GM21576 (cell line): ENCODE data around the gene KDR.

Source experiments
- ATAC-seq: cut with Tn5 transposase; IDR thresholded peaks from one replicate; pipeline ENCODE4 v1.9.1; 2021; ENCODE audit warnings: mild to moderate bottlenecking, moderate library complexity; ENCODE audit not compliant: unreplicated experiment

Gene KDR

GRCh38 chr4:55125087-55125721, at the start of gene KDR:
Gene KDR, minus strand, starts transcription at chr4:55125595. Its CDS starts 302 bp downstream, at chr4:55125293.
- ATAC-seq, result no peak

DNA sequence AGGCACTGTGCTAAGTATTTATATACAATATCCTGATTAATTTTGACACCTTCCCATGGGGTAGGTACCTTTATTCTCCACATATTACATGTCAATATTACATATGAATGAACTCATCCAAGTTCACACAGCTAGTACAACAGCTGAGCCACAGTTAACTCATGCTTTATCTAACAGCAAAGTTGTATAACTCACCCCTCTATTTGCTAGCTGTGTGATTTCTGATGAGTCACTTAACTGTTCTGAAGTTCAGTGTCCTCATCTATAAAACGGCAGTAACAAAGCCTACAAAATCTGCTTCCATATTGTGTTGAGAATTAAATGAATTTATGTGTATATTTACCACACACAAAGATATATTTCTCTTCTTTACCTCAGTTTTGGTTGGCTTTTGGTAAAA, 48.2 kb upstream of the KDR start:
- no peak for ATAC-seq

DNA sequence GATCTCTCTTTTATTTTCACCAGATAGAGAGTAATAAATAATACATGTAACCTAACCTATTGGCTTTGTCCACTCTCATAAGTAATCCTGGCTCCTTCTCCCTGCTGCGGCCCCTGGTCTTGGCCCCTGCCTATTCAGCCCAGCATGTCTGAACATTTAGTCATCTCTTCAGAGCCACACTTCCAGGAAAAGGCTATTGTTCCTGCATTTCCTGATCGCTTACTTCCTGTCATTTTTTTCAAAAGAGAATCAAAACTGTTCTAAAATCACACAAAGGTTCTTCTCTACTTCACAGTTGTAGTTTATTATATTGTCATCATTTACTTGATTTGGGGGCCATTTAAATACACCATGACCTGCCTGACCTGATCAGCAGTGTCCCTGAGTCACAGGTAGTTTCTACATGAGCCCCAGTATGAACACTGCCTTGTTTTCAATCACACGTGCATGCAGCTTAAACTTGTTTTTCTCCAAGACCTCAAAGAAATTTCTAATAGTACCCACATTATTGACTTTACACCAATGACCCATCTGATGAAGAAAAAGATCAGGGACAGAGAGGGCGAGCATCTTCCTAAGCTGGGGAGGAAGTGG, 47.4 kb upstream of the KDR start:
- no peak for ATAC-seq

DNA sequence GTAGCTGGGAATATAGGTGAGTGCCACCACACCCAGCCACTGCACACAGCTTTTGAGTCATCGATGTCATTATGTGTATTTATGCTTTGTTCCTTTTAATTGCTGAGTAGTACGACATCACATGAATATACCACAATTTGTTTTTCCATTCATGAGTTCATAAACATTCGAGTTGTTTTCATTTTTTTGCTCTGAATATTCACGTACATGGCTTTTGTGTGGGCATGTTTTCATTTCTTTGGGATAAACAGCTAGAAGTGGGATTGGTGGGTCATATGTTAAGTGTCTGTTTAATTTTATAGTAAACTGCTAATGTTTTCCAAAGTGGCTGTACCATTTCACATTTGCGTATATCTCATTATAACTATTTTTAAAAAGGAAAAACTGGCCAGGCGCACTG, 45.1 kb upstream of the KDR start:
- no peak for ATAC-seq

- no peak for ATAC-seq
These were observed 44.1 kb upstream of the KDR start for GRCh38 chr4:55169352-55169961.

DNA sequence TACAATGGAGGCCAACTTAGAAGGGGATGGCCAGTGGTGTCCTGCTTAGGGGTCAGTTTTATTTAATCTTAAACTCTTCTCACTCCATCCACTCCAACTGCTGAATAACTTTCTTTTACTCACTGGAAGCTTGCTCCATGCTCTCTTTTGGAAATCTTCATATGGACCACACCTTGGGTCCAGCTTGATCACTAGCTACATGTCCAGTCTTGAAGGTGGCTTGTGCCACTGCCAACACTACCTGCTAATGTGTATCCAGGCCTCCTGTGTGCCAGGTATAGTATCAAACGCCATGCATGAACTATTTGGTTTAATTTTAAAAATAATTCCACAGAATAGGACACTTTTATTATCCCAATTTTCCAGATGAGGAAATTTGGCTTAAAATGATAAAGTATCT, 37.0 kb upstream of the KDR start:
- no peak for ATAC-seq

GRCh38 chr4:55161739-55162138, 36.3 kb upstream of the KDR start:
- no peak for ATAC-seq

DNA sequence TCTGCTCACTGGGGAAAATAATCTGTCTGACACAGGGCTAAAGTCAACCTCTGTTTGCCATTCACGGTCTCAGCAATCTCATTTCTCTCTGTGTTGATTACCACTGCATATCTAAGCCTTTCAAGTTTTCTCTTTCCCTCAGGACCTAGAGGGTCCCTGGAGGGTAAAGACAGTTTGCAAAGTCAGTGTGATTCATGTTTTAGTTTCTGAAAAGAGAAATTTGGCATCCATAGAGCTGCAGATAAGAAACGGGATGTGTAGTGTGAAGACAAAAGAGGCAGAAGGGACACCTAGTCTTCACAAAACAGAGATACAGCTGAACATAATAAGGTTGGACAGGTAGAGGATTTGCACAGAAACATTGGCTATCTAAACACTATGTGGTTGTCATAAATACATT, 34.5 kb upstream of the KDR start:
- ATAC-seq, result no peak

DNA sequence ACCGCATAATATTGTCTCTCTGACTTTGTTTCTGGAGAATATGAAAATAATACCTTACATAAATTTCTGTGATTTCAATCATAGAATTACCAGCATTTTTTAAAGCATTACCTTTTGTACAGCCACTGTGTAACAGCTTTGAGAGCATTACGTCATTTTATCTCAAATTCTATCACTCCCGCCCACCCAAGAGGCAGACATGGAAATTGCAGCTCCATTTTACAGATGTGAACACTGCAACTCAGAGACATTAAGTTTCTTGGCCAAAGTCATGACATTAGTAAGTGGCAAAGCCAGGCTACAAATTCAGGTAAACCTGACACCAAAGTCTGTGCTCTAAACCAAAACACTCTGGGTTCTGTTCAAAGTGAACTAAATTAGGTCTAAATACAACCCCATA, 33.6 kb upstream of the KDR start:
- no peak for ATAC-seq

DNA sequence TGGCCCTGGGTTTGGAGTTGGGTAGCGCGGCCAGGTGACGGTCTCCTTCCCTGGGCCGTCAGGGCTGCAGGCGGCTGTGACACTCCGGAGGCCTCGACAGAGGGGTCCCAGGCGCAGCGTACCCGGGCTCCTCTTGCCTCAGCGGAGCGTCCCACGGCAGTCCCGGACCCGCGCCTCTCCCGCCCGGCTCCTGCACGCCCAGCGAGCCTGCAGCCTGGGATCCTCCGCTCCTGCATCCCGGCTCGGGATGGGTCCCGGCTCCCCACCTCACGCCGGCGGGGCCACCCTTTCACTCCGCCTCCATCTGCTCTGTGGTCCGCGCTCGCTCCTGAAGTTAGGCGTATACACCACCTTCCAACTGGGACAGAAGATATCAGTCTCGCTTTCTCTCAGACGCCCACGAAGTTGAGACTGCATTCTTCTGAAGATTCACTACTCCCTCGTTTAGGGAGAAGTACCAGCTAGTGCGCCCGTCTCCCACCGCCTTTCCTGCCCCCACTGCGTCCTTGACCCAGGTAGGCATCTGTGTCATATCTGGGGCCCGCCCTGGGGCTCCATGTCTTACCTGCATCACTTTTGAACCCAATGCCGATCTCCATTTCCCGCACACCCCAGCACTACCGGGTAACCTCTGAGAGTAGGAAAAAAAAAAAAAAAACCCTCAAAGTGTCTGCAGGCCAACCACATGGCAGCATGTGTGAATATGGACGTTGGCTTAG, 32.3 kb upstream of the KDR start:
- ATAC-seq, result no peak

GRCh38 chr4:55154933-55155332, 29.5 kb upstream of the KDR start:
- ATAC-seq, result no peak

GRCh38 chr4:55154290-55154880, 29.0 kb upstream of the KDR start:
- ATAC-seq, result no peak

- ATAC-seq, result no peak
These were observed 18.5 kb upstream of the KDR start for GRCh38 chr4:55143858-55144257.

GRCh38 chr4:55138367-55138766, 13.0 kb upstream of the KDR start:
- no peak for ATAC-seq

DNA sequence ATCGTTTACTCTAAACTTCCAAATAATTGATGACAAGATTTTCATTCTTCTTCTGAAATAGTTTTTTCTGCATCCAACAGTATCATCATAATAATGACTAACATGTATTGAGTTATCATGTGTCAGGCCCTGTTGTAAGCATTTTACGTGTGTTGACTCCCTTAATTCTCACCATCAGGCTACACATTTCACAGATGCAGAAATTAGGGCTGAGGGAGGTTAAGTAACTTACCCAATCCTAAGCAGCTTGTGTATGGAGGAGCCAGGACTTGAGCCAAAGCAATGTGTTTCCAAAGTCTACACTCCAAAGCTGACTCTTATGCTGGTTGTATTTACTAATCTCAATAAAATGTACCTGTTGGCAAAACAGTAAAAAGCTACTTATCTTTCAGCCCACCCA, 11.2 kb upstream of the KDR start:
- no peak for ATAC-seq

GRCh38 chr4:55133951-55134350, 8.6 kb upstream of the KDR start:
- ATAC-seq, result no peak

DNA sequence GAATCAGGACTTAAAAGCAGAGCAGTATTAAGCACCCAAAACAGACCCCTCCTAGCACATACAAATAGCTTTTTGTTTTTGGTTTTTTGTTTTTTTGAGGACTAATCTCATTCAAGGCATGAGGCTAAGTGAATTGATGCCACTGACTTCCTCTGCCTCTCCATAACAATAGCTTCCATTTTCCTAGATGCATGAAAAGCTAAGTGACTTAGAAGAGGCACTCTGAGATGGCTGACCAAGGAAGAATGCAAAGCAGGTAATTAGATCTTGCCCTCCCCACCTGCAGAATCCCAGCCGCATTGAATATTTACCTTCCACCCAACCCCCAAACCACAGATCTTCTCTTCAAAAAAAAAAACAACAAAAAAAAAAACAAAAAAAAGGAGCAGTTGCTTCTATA, 7.4 kb upstream of the KDR start:
- no peak for ATAC-seq

DNA sequence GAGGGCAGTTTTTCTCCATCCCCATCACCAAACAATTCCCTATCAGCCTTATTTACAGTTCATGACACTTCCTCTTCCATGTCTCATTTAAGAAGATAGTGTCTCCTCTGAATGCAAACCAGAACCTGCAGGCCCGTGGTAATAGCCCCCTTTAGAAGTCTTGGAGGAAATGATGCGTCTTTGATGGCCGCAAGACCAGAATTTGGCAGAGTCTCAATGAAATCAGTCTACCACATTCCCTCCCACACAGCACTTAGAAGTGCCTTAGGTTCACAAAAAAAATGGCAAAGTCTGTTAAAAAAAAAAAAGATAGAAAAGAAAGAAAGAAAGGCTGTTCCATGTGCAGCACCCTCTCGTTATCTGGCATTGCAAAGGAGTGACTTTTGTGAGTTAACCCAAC, 2.1 kb upstream of the KDR start:
- ATAC-seq, result no peak

DNA sequence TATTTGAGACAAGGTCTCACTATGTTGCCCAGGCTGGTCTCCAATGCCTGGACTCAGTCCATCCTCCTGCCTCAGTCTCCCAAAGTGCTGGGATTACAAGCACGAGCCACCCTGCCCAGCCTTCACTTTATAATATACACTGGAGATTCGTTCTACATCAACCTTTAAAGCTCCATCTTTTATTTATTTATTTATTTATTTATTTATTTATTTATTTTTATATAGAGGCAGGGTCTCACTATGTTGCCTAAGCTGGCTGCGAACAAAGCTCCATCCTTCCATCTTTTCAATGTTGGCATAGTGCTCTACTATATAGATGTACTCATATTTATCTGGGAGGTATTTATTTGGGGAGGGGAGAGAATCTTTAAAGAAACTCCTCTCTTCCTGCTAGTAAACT, 1.7 kb upstream of the KDR start:
- no peak for ATAC-seq

DNA sequence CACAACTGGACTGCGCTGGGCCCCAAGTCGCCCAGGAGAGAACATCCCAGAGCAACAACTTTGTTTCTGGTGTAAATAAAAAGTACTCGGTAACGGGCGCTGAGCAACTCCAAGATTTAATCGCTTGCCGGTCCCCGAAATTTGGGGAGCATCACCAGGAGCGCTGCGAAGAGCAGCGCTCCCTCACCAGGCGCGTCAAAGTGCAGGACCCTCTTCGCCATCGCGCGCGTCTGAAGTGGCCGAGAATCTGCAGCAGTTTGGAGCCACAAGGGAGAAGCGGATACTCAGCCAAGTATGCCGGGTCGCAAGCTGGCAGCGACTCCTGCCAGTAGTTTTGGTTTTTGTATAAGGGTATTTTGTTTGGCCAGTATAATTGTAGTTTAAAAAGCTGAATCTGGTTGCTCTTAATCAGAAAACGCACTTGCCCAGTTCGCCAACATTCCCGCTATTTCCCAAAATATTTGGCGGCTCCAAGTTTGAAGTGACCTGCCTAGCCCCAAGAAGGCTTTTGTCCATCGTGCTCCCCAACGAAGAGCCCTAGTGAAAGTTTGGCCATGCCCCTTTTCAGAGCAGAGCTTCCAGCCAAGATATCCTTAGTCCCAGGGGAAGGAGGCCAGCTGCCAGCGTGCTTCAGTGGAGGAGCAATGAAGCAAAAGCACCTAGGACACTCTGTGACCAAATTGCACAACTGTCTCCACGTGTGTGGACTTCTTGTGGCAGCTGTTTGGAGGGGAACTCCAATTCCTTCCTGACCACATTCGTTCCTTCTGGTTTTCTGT, 557 bp upstream of the KDR start:
- no peak for ATAC-seq
